Hepatocyte (in vitro differentiated cells): ENCODE results near the gene SPAG6. TPM values are rescaled to one million over a fixed set of nuclear protein-coding genes. Genes with fewer than 3 reads are reported as not detected.

Source experiments
- DNase-seq: peaks from one replicate; pipeline ENCODE4 v3.0.0-alpha.2; 2016; ENCODE audit warnings: low spot score
- H2AFZ ChIP-seq: fragments of 200-600 bp; sonication (generic); 2 replicates; pipeline ENCODE4 v1.6.0; 2016; ENCODE audit warnings: antibody characterized with exemption, mild to moderate bottlenecking
- H3K27ac ChIP-seq: fragments of 200-600 bp; sonication (generic); 2 replicates; pipeline ENCODE4 v1.5.1; 2016; ENCODE audit warnings: mild to moderate bottlenecking
- H3K27me3 ChIP-seq: fragments of 200-600 bp; sonication (generic); 2 replicates; pipeline ENCODE4 v1.6.1; 2016
- H3K36me3 ChIP-seq: fragments of 200-600 bp; sonication (generic); replicated peaks from 2 replicates; pipeline ENCODE4 v1.5.1; 2016; ENCODE audit warnings: low read depth; ENCODE audit not compliant: insufficient read depth
- H3K4me1 ChIP-seq: fragments of 200-600 bp; sonication (generic); 2 replicates; pipeline ENCODE4 v1.5.1; 2016; ENCODE audit warnings: mild to moderate bottlenecking, moderate library complexity; ENCODE audit not compliant: insufficient read depth
- H3K4me2 ChIP-seq: fragments of 200-600 bp; sonication (generic); 2 replicates; pipeline ENCODE4 v1.6.0; 2016
- H3K4me3 ChIP-seq: fragments of 200-600 bp; sonication (generic); 2 replicates; pipeline ENCODE4 v1.5.1; 2016; ENCODE audit warnings: mild to moderate bottlenecking
- H3K79me2 ChIP-seq: fragments of 200-600 bp; sonication (generic); 2 replicates; pipeline ENCODE4 v1.6.0; 2017; ENCODE audit warnings: mild to moderate bottlenecking
- H3K9me2 ChIP-seq: fragments of 200-600 bp; sonication (generic); replicated peaks from 2 replicates; pipeline ENCODE4 v1.6.0; 2017; ENCODE audit warnings: mild to moderate bottlenecking; ENCODE audit not compliant: insufficient read depth
- H3K9me3 ChIP-seq: fragments of 200-600 bp; sonication (generic); 2 replicates; pipeline ENCODE4 v1.5.1; 2016; ENCODE audit warnings: low read depth, mild to moderate bottlenecking
- H4K20me1 ChIP-seq: fragments of 200-600 bp; sonication (generic); 2 replicates; pipeline ENCODE4 v1.6.0; 2016; ENCODE audit warnings: mild to moderate bottlenecking; ENCODE audit not compliant: insufficient read depth, poor library complexity, severe bottlenecking
- EZH2 ChIP-seq: fragments of 200-600 bp; sonication (generic); IDR thresholded peaks from 2 replicates; pipeline ENCODE4 v1.6.1; 2016; ENCODE audit warnings: antibody characterized with exemption, mild to moderate bottlenecking, borderline replicate concordance
- EZH2phosphoT487 ChIP-seq: fragments of 200-600 bp; sonication (generic); IDR thresholded peaks from one replicate; pipeline ENCODE4 v1.6.1; 2018; ENCODE audit warnings: antibody characterized with exemption, mild to moderate bottlenecking, low read depth, moderate library complexity; ENCODE audit not compliant: unreplicated experiment, severe bottlenecking
- WGBS: methylation state at CpG from one replicate; pipeline ENCODE4 v1.1.6; 2016; ENCODE audit warnings: low lambda C conversion rate; ENCODE audit errors: missing lambda C conversion rate; 5-methylcytosine and 5-hydroxymethylcytosine counted together
- polyA plus RNA-seq: library from polyadenylated mRNA; unstranded; fragments of >200 nt; fragmentation: Nextera tagmentation; extraction: Ambion mirVana; gene quantifications from 2 replicates; pipeline ENCODE4 v1.2.1, GENCODE V29; 2016
- total RNA-seq: library from RNA; depleted of rRNA; stranded (reverse); fragments of >200 nt; gene quantifications from 2 replicates; pipeline ENCODE4 v1.2.3, GENCODE V29; 2014
- TF ChIP-seq, protein P1 (sequence below): fragments of 200-600 bp; sonication (generic); IDR thresholded peaks from 2 replicates; pipeline ENCODE4 v1.5.1; 2016; ENCODE audit warnings: antibody characterized with exemption, mild to moderate bottlenecking; ENCODE audit not compliant: poor library complexity

Gene SPAG6
- total and polyA plus RNA-seq, 2 experiments from 2014 or later: 0.17 TPM; not detected in 1

- H3K27me3 ChIP-seq: no peaks in the 10 kb centered on the region
- no peaks in the 10 kb centered on the region for H4K20me1 ChIP-seq
- no peak overlapping the region for H3K4me2 ChIP-seq
- H3K27ac ChIP-seq: no peak overlapping the region
- no peak overlapping the region for H3K4me3 ChIP-seq
- no peaks in the 10 kb centered on the region for H3K79me2 ChIP-seq
- 93% methylated on average over 5 of the region's 5 CpGs for whole genome bisulfite sequencing
- TF ChIP-seq EZH2phosphoT487 (no peak), EZH2 (no peak)
- no peaks in the 10 kb centered on the region for H3K4me1 ChIP-seq
- no peaks in the 10 kb centered on the region for H3K9me3 ChIP-seq
- H2AFZ ChIP-seq: no peak overlapping the region
- H3K36me3 ChIP-seq: no peaks in the 10 kb centered on the region
- no peak for DNase-seq
- no peaks in the 10 kb centered on the region for H3K9me2 ChIP-seq
Measured at GRCh38 chr10:22369434-22370072, 24.3 kb downstream of the SPAG6 start.

GRCh38 chr10:22370320-22370719, 25.0 kb downstream of the SPAG6 start:
- Histone ChIP-seq H3K4me3 (no peak overlapping the region), H3K79me2 (no peaks in the 10 kb centered on the region), H3K9me3 (no peaks in the 10 kb centered on the region), H3K27ac (no peak overlapping the region), H3K9me2 (no peaks in the 10 kb centered on the region), H3K27me3 (no peaks in the 10 kb centered on the region), H4K20me1 (no peaks in the 10 kb centered on the region), H3K4me2 (no peak overlapping the region), H3K4me1 (no peaks in the 10 kb centered on the region), H2AFZ (no peak overlapping the region), H3K36me3 (no peaks in the 10 kb centered on the region)
- no peak for DNase-seq
- TF ChIP-seq, protein P1, sequence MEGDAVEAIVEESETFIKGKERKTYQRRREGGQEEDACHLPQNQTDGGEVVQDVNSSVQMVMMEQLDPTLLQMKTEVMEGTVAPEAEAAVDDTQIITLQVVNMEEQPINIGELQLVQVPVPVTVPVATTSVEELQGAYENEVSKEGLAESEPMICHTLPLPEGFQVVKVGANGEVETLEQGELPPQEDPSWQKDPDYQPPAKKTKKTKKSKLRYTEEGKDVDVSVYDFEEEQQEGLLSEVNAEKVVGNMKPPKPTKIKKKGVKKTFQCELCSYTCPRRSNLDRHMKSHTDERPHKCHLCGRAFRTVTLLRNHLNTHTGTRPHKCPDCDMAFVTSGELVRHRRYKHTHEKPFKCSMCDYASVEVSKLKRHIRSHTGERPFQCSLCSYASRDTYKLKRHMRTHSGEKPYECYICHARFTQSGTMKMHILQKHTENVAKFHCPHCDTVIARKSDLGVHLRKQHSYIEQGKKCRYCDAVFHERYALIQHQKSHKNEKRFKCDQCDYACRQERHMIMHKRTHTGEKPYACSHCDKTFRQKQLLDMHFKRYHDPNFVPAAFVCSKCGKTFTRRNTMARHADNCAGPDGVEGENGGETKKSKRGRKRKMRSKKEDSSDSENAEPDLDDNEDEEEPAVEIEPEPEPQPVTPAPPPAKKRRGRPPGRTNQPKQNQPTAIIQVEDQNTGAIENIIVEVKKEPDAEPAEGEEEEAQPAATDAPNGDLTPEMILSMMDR: no peak
- TF ChIP-seq EZH2 (no peak), EZH2phosphoT487 (no peak)

- Histone ChIP-seq H2AFZ (no peak overlapping the region), H3K27me3 (no peaks in the 10 kb centered on the region), H4K20me1 (no peaks in the 10 kb centered on the region), H3K27ac (no peak overlapping the region), H3K36me3 (no peaks in the 10 kb centered on the region), H3K4me2 (no peak overlapping the region), H3K9me2 (no peaks in the 10 kb centered on the region), H3K79me2 (no peaks in the 10 kb centered on the region), H3K4me3 (no peak overlapping the region), H3K4me1 (no peaks in the 10 kb centered on the region), H3K9me3 (no peaks in the 10 kb centered on the region)
- TF ChIP-seq, protein P1: no peak
- no peak for TF ChIP-seq EZH2phosphoT487
- TF ChIP-seq EZH2: no peak
- 89% methylated on average over 6 of the region's 6 CpGs for WGBS
- no peak for DNase-seq
Measured at GRCh38 chr10:22372298-22372697, 27.0 kb downstream of the SPAG6 start.

DNA sequence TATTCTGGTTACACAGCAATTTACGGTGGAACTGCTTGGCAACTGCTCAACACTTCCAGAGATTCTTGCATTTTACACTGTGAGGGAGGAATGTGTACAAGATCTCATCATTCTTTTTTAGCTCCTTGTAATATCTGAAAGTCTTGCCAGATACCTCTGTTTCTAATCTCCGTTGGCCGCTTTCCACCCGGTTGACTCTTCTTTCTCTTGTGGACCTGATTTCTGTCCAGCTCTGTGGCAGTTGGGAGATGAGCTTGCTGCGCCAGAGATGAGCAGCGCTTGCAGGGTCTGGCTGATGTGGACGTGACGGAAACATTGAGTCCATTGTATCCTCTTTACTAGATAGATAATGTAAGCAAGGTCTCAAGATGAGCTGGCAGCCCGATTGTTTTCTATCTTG, 27.6 kb downstream of the SPAG6 start:
- H3K4me3 ChIP-seq: no peak overlapping the region
- 61% methylated on average over 9 of the region's 9 CpGs for WGBS
- no peak for TF ChIP-seq EZH2phosphoT487
- TF ChIP-seq, protein P1: no peak
- no peaks in the 10 kb centered on the region for H3K27me3 ChIP-seq
- DNase-seq: peak; percentile 20
- H3K9me3 ChIP-seq: no peaks in the 10 kb centered on the region
- no peak overlapping the region for H3K27ac ChIP-seq
- no peaks in the 10 kb centered on the region for H3K36me3 ChIP-seq
- no peaks in the 10 kb centered on the region for H4K20me1 ChIP-seq
- no peaks in the 10 kb centered on the region for H3K4me1 ChIP-seq
- H3K79me2 ChIP-seq: no peaks in the 10 kb centered on the region
- H2AFZ ChIP-seq: no peak overlapping the region
- H3K9me2 ChIP-seq: no peaks in the 10 kb centered on the region
- no peak overlapping the region for H3K4me2 ChIP-seq
